Measurements from ENCODE around the gene INAVA.

- TF ChIP-seq, protein P1, sequence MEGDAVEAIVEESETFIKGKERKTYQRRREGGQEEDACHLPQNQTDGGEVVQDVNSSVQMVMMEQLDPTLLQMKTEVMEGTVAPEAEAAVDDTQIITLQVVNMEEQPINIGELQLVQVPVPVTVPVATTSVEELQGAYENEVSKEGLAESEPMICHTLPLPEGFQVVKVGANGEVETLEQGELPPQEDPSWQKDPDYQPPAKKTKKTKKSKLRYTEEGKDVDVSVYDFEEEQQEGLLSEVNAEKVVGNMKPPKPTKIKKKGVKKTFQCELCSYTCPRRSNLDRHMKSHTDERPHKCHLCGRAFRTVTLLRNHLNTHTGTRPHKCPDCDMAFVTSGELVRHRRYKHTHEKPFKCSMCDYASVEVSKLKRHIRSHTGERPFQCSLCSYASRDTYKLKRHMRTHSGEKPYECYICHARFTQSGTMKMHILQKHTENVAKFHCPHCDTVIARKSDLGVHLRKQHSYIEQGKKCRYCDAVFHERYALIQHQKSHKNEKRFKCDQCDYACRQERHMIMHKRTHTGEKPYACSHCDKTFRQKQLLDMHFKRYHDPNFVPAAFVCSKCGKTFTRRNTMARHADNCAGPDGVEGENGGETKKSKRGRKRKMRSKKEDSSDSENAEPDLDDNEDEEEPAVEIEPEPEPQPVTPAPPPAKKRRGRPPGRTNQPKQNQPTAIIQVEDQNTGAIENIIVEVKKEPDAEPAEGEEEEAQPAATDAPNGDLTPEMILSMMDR (IDR thresholded peaks at IDR 0.05; ENCODE audit: low read length) = no peak
- no peak for TF ChIP-seq EZH2phosphoT487 (IDR thresholded peaks at IDR 0.05; ENCODE audit: low read length)
Measured at GRCh38 chr1:200960948-200961340, 66.2 kb downstream of the INAVA start.

All from MM.1S (cell line).